ENCODE results near the gene FUT7. TPM values are rescaled to one million over a fixed set of nuclear protein-coding genes. Genes with fewer than 3 reads are reported as not detected.

FUT7 gene
- total and polyA plus RNA-seq, 2 of the 13 experiments (the other 11 are each of a cell fraction or from before 2014, with no cell fraction given), result 0.05 TPM; not detected in 1

DNA sequence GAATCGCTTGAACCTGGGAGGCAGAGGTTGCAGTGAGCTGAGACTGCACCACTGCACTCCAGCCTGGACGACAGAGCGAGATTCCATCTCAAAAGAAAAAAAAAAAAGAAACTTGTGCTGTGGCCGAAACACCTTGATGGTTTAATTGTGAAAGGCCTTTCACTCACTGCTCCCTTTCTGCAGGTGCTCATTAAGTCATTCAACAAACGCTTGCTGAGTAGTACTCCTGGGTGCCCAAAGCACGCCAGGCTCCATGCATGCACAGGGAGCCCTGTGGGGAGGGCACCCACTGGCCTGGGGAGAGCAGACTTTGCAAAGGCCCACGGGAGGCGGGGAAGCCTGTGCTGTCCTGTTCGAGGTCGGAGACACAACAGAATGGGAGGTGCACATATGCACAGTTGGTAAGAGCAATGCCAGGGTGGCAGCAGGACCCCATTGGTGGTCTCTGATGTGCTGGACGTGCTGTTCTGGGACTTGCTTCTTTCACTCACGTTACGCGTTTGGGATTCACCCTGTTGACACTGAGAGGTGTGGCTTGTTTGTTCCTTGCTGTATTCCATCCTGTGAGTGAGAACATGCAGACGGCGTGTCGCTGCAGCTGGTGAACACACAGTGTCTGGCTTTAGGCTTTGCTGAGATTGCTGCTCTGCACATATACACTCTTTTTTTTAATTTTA is 25.0 kb upstream of the FUT7 start (continued):
- TF ChIP-seq MED1 (CRISPR knock-in tag; IDR thresholded peaks at IDR 0.05) (0 out of 2 replicates have a peak, but pooled peaks have one; percentile 24), ZNF44 (CRISPR knock-in tag; IDR thresholded peaks at IDR 0.05) (no peak), TEAD3 (CRISPR knock-in tag; optimal IDR thresholded peaks at IDR 0.05; ENCODE audit: borderline replicate concordance) (peak; percentile 30), DZIP1 (CRISPR knock-in tag; IDR thresholded peaks at IDR 0.05) (no peak), HMG20B (CRISPR knock-in tag; conservative IDR thresholded peaks at IDR 0.05) (no peak), SMARCC2 (IDR thresholded peaks at IDR 0.05) (no peak), ZNF3 (CRISPR knock-in tag; IDR thresholded peaks at IDR 0.05) (peak; percentile 96), LCORL (IDR thresholded peaks at IDR 0.05) (no peak), LCORL (CRISPR knock-in tag; IDR thresholded peaks at IDR 0.05) (no peak), SAP130 (CRISPR knock-in tag; IDR thresholded peaks at IDR 0.05; ENCODE audit: low read depth) (peak; percentile 47; the same call in 1 of the 2 replicates), ARID4A (CRISPR knock-in tag; IDR thresholded peaks at IDR 0.05; ENCODE audit: borderline replicate concordance) (peak; percentile 22; the same call in 1 of the 2 replicates), ZNF570 (CRISPR knock-in tag; IDR thresholded peaks at IDR 0.05; ENCODE audit: borderline replicate concordance) (no peak), MNT (IDR thresholded peaks at IDR 0.05) (no peak), ZNF326 (CRISPR knock-in tag; IDR thresholded peaks at IDR 0.05; ENCODE audit: borderline replicate concordance) (peak; percentile 81; the same call in 1 of the 2 replicates)
- TF ChIP-seq, protein P1, sequence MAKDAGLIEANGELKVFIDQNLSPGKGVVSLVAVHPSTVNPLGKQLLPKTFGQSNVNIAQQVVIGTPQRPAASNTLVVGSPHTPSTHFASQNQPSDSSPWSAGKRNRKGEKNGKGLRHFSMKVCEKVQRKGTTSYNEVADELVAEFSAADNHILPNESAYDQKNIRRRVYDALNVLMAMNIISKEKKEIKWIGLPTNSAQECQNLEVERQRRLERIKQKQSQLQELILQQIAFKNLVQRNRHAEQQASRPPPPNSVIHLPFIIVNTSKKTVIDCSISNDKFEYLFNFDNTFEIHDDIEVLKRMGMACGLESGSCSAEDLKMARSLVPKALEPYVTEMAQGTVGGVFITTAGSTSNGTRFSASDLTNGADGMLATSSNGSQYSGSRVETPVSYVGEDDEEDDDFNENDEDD (CRISPR knock-in tag; IDR thresholded peaks at IDR 0.05; ENCODE audit: borderline replicate concordance), result 0 out of 2 replicates have a peak, but pooled peaks have one; percentile 10
- TF ChIP-seq, protein P2, sequence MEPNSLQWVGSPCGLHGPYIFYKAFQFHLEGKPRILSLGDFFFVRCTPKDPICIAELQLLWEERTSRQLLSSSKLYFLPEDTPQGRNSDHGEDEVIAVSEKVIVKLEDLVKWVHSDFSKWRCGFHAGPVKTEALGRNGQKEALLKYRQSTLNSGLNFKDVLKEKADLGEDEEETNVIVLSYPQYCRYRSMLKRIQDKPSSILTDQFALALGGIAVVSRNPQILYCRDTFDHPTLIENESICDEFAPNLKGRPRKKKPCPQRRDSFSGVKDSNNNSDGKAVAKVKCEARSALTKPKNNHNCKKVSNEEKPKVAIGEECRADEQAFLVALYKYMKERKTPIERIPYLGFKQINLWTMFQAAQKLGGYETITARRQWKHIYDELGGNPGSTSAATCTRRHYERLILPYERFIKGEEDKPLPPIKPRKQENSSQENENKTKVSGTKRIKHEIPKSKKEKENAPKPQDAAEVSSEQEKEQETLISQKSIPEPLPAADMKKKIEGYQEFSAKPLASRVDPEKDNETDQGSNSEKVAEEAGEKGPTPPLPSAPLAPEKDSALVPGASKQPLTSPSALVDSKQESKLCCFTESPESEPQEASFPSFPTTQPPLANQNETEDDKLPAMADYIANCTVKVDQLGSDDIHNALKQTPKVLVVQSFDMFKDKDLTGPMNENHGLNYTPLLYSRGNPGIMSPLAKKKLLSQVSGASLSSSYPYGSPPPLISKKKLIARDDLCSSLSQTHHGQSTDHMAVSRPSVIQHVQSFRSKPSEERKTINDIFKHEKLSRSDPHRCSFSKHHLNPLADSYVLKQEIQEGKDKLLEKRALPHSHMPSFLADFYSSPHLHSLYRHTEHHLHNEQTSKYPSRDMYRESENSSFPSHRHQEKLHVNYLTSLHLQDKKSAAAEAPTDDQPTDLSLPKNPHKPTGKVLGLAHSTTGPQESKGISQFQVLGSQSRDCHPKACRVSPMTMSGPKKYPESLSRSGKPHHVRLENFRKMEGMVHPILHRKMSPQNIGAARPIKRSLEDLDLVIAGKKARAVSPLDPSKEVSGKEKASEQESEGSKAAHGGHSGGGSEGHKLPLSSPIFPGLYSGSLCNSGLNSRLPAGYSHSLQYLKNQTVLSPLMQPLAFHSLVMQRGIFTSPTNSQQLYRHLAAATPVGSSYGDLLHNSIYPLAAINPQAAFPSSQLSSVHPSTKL (CRISPR knock-in tag; IDR thresholded peaks at IDR 0.05), result 0 out of 2 replicates have a peak, but pooled peaks have one; percentile 7
